NCI-H524 treated with DMSO at 0.1 percent for 48 hours (cell line): ENCODE data around the gene SCTR.

Experiments
- DNase-seq: peaks from one replicate; lab custom pipeline; 2025; lab: John Stamatoyannopoulos, UW

The SCTR gene

GRCh38 chr2:119523383-119523951 lies 816 bp downstream of the SCTR start:
- no peak for DNase-seq

DNA sequence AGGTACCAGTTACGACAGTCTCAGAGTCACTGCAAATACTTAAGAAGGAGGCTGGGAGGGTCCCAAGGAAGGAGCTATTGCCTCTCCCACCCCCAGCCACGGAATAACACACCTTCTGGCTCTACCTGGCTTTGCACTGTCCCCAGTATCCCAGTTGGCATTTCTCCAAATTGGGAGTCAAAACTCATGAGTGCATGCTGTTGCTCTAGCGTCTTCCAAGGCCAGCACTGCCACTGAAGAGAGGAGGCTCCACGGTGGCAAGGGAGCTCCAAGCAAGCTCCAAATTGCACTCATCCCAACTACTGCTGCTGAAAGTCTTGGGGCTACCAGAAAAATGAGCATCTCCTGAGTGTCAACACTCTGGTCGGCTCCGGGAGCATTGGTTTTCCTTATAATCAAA lies 1.6 kb downstream of the SCTR start:
- no peak for DNase-seq

DNA sequence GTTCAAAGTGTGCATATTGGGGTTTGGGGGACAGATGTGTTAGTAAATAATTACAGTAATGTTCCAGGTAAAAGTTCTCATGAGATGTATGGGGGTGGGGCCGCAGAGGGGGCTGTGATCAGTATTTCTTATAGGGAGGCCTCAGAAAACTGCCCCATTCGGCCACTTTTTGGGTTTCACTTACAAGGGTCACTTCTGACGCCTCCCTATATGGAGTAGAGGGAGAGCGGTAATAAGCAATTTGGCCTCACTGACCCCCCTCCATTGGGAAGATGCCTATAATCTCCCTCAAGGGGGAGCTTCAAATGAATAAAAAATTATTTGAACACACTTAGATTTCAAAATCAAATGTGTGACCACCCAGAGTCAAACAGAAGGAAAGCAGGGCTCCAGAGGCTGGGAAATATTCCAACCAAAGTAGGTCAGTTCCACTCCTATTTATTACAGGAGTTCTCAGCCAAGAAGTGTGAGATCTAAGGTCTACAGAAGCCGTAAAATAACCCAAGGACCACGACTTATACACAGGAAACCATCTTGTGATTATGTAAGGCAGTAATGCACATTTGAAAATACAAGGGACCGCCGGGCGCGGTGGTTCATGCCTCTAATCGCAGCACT lies 2.7 kb downstream of the SCTR start:
- DNase-seq, result no peak

DNA sequence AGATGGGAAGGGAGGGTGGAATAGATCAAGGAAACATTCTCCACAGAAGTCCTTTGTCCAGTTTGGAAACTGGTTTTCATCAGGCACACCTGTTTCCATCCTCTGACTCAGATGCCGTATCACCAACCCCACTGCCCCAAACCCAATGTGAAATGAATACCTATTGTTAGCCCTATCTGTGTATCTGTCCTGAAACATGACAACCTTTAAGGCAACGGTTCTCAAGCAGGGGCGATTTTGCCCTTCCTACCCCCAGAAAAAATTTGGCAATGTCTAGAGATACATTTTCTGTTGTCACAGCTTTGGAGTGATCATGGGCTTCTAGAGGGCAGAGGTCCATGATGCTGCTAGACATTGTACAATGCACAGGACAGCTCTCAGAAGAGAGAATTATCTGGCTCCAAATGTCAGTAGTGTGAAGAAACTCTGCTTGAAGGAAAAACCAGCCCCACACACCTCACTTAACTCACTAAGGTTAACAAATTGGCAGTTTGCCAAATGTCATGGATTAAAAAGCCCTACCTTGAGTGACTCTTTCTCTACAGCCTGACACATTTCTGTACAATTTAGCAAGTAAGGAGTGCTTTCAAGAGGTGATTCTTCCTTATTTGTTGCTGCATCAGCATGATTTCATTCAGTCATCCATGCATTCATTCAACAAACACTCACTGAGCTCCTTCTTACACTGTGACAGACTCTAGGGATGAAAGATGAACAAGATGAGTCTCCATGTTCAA lies 3.4 kb downstream of the SCTR start:
- no peak for DNase-seq

DNA sequence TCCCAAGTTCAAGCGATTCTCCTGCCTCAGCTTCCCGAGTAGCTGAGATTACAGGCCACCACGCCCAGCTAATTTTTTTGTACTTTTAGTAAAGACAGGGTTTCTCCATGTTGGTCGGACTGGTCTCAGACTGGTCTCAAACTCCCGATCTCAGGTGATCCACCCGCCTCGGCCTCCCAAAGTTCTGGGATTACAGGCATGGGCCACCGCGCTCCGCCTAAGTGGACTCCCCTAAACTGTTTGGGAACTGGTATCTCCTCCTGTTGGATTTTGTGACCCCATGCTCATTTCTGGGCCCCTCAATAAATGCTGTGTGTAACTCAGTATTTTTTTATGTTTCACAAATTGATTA lies 5.2 kb downstream of the SCTR start:
- no peak for DNase-seq

GRCh38 chr2:119518401-119519056 lies 5.8 kb downstream of the SCTR start:
- no peak for DNase-seq

- DNase-seq, result no peak
These were observed 6.8 kb downstream of the SCTR start for GRCh38 chr2:119517433-119517832.

DNA sequence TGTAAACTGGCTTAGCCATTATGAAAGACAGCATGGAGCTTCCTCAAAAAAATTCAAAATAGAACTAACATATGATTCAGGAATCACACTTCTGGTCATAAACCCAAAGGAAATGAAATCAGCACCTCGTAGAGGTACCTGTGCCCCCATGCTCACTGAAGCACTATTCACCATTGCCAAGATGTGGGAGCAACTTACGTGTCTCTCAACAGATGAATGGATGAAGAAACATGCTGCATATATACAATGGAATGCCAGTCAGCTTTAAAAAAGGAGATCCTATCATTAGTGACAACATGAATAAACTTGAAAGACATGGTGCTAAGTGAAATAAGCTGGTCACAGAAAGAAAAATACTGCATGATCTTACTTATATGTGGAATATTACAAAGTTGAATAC lies 8.2 kb downstream of the SCTR start:
- DNase-seq, result no peak

- DNase-seq, result no peak
These were observed 10.5 kb downstream of the SCTR start for GRCh38 chr2:119513832-119514231.

GRCh38 chr2:119512946-119513345 lies 11.3 kb downstream of the SCTR start:
- DNase-seq, result no peak

GRCh38 chr2:119511989-119512388 lies 12.3 kb downstream of the SCTR start:
- DNase-seq, result no peak

GRCh38 chr2:119508756-119509155 lies 15.5 kb downstream of the SCTR start:
- DNase-seq, result no peak

DNA sequence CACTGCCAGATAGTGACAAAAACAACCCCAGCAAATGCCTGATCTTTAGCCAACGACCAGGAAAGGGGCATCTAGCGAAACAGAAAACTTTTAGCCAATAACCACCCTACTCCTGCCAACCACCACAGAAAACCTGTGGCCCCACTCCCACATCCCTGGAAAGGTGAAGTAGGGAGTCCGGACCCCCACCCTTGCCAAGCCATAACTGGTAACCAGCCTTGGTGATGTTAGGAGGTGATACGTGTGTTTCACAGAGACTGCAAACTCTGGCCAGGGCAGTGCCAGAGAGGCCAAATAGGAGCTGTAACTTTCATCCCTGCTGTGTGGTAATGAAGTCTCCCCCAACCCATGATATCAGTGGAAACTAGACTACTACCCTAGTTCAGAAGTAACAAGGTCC lies 27.6 kb downstream of the SCTR start:
- DNase-seq, result no peak

DNA sequence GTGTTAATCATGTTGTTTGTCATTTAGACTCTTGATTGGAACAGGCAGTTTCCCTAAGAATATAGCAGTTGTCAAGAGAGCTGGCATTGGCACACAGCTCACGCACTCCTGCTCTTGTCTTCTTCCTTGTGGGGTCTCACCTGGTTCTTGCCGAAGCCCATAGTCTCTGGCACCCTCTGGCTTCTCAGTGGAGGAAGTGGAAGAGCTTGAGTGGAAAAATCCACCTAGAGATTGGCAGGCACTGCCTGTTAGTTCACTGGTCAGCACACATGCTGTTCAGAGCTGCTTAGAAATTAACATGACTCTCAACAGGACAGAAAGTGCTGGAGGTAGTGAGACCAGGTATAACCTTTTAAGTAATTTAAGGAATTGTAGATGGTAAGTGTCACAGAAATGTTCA lies 28.3 kb downstream of the SCTR start:
- DNase-seq, result no peak

DNA sequence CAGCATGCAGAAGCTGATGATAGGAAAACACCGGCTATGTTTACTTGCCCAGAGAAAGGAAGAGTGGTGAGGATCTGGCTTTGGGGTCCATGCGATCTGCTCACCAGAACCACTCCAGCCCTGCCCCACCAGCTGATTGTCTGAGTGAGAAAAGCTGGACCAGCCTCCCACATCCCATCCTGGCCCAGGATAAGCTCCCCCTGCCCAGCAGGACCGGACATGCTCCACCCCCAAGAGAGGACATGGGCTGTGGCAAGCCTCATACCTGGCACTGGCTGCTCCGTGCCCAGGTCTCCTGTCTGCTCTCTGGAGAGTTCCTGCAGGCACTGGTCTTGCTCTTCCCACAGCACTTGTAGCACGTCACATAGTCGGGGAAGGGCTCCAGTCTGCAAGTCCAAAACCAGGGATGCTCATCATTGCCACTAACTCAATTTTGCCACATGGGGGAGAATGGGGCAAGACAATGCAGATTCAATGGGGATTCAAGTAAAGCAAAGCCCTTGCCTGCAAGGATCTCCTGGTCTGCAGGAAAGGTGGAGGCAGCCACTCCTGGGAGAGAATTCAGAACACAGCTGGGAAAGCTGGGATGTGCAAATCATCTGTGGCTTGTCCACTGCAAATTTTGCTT lies 30.0 kb downstream of the SCTR start:
- no peak for DNase-seq

DNA sequence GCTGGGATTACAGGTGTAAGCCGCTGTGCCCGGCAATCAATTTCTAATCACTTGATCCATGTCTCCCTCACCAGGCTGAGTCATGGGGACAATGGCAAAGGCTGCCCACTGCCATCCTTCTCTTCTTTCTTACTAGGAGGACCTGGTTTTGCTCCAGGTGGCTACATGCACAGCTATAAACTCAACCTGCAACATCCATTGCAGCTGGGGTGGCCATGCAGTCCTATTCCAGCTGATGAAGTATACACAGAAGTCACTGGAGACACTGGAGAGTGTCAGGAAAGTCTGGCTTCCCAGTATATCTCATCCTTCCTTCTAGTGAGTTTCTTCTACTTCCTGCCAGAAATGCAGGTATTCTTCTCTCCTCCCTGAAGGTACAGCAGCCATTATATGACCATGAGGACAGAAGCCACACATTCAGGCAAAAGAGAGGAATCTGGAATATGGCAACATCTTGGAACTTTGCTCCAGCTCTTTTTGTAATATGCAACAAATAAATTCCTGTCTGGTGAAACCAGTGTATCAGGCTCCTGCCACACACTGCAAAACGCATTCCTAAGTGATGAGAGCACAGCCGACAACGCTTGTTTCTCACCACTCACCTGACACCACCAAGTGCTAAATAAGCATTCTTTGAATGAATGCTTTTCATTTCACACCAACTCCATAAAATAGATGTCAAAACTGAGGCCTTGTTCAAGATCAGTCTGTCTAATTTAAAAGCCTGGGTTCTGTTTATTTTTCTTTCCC lies 32.3 kb downstream of the SCTR start:
- no peak for DNase-seq

DNA sequence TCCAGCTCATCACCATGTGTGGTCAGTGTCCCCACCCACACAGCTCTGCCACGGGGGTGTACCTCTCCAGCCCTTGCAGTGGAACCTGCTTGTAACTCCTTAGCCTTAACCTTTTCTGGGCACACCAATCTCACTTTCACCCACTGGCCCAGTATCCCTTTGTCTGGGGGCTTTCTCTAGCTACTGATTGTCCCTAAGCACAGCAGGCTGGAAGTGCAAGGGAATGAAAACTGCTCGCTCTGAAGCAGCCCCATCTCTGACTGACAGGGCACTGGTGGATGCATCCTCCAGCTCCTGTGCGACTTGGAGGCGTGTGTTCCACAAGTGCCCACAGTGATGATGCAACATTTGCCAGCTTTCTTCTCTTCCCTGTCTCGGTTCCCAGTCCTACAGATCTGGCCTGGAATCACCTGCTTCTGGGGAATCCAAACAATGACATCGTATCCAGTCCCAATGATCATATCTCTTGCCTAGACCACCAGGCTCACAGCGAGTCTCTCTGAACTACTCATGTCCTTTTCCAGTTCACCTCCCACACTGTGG lies 33.6 kb downstream of the SCTR start:
- DNase-seq, result no peak

GRCh38 chr2:119490106-119490505 lies 34.2 kb downstream of the SCTR start:
- no peak for DNase-seq

DNA sequence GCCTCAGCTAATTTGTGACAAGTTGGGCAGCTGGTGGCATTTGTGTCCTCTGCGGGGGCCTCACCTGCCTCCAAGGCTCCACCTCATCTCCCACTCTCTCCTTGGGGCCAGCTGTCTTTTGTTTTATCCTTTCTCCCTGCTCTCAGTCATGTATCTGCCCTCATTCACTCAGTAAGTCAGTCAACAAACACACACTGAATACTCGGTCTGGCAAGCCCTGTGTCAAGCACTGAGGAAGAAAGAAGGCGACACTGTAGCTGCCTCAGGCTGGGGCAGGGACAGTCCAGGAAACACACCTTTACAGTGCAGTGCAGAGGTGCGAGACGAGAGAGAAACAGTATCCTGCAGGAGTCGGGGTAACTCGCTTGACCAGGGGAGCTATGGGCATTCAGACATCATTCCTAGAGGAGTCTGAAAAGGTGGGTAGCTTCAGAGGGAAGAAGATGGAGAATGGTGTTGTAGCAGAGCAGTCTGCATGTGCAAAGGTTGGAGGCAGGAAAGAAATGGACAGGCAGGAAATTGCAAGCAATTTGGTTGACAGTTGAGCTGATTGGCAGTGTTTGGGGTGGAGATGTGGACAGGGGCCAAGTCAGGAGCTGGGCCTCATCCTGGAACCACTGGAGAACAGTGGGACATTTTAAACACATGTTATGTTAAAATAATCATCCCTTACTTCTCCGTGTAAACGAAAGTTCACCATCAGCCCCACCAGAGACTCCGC lies 34.9 kb downstream of the SCTR start:
- no peak for DNase-seq

GRCh38 chr2:119488245-119489214 lies 35.8 kb downstream of the SCTR start:
- DNase-seq, result no peak
